H1 (cell line): ENCODE data around the gene NHS. TPM values are rescaled to one million over a fixed set of nuclear protein-coding genes. Genes with fewer than 3 reads are reported as not detected.

Source experiments
- ASH2L ChIP-seq: fragments of 200-600, 300-600 bp; sonication (generic); IDR thresholded peaks from one replicate; pipeline ENCODE4 v1.7.1; 2017; ENCODE audit warnings: low read length
- BRCA1 ChIP-seq: IDR thresholded peaks from 2 replicates; pipeline ENCODE4 v1.6.1; 2012; ENCODE audit warnings: low read depth, low read length, improper control_type of control experiment
- GABPA ChIP-seq: IDR thresholded peaks from 2 replicates; pipeline ENCODE4 v1.6.1; 2011; ENCODE audit warnings: mild to moderate bottlenecking, low read length, moderate library complexity, borderline replicate concordance; ENCODE audit not compliant: insufficient read depth
- JUND ChIP-seq: IDR thresholded peaks from 2 replicates; pipeline ENCODE4 v1.6.1; 2011; ENCODE audit warnings: mild to moderate bottlenecking, improper control_type of control experiment, low read length
- KDM5A ChIP-seq: fragments of 200-600 bp; IDR thresholded peaks from 2 replicates; pipeline ENCODE4 v1.7.1; 2012; ENCODE audit warnings: mild to moderate bottlenecking, low read length, inconsistent platforms, mixed read lengths
- NRF1 ChIP-seq: IDR thresholded peaks from 2 replicates; pipeline ENCODE4 v1.6.1; 2011; ENCODE audit warnings: mild to moderate bottlenecking, low read depth, low read length, improper control_type of control experiment
- POU5F1 ChIP-seq: IDR thresholded peaks from 2 replicates; pipeline ENCODE4 v1.6.1; 2011; ENCODE audit warnings: low read depth, mild to moderate bottlenecking, low read length, moderate library complexity
- RNF2 ChIP-seq: fragments of 200-900, 300-1000 bp; sonication (generic); IDR thresholded peaks from 2 replicates; pipeline ENCODE4 v1.7.1; 2016; ENCODE audit warnings: borderline replicate concordance, low read depth, mild to moderate bottlenecking, antibody characterized with exemption, low read length; ENCODE audit not compliant: poor library complexity, severe bottlenecking; ENCODE audit errors: missing control alignments
- TAF7 ChIP-seq: optimal IDR thresholded peaks from 2 replicates; pipeline ENCODE3; 2011; ENCODE audit warnings: low read depth, mild to moderate bottlenecking, inconsistent platforms, low read length, moderate library complexity, borderline replicate concordance
- YY1 ChIP-seq: IDR thresholded peaks from 2 replicates; pipeline ENCODE4 v1.6.1; 2011; ENCODE audit warnings: low read depth, mild to moderate bottlenecking, low read length
- polyA plus RNA-seq, 7 experiments: library from polyadenylated mRNA; depleted of rRNA in 3 of 7; stranded (reverse) in 5 of 7; unstranded in 2 of 7; fragments of >200 nt in 5 of 7; fragments of 200-250 nt in 2 of 7; gene quantifications; 1 replicate in 5 of 7; 2 replicates in 1 of 7; 4 replicates in 1 of 7; pipeline versions ENCODE4 v1.2.1 to v1.2.3, GENCODE V29; 2011 to 2013; ENCODE audit warnings: missing spikeins in 2 of 7, mixed read lengths in 2 of 7
- total RNA-seq: library from RNA; stranded (reverse); fragmentation: NEBNext Ultra II Directional; extraction: Animal tissue kit (Norgen Biotek cat#: 25700); gene quantifications from 2 replicates; pipeline ENCODE4 v1.2.1, GENCODE V29; 2021
- TF ChIP-seq, protein P1 (sequence below): fragments of 300-600 bp; sonication (generic); IDR thresholded peaks from 2 replicates; pipeline ENCODE4 v1.7.1; 2012; ENCODE audit warnings: low read length, moderate library complexity, mild to moderate bottlenecking, inconsistent platforms; ENCODE audit not compliant: insufficient replicate concordance

NHS gene
- total and polyA plus RNA-seq, 2 of the 8 experiments (the other 6 are each of a cell fraction or from before 2014, with no cell fraction given) = 2.2 to 6.7 TPM

DNA sequence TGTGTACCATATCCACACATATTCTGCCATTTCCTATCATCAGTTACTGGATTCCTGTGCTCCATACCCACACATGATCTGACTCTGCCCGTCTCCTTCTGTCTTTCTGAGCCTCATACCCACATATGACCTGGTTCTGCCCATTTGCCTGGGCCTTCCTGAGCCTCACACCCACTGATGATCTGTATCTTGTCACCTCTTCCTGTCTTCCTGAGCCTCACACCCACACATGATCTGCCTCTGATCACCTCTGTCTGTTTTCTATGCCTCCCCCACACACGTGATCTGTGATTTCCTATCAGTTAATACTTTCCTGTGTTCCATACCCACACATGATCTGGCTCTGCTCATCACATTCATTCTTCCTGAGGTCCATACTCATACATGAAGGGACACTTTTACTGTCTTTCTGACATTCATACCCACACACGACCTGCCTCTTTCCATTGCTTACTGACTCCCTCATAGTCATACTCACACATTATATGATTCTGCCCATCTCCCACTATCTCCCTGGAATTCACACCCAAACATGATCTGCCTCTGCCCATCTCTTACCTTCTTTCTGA lies 394.8 kb downstream of the NHS start (continued):
- TF ChIP-seq, protein P1, sequence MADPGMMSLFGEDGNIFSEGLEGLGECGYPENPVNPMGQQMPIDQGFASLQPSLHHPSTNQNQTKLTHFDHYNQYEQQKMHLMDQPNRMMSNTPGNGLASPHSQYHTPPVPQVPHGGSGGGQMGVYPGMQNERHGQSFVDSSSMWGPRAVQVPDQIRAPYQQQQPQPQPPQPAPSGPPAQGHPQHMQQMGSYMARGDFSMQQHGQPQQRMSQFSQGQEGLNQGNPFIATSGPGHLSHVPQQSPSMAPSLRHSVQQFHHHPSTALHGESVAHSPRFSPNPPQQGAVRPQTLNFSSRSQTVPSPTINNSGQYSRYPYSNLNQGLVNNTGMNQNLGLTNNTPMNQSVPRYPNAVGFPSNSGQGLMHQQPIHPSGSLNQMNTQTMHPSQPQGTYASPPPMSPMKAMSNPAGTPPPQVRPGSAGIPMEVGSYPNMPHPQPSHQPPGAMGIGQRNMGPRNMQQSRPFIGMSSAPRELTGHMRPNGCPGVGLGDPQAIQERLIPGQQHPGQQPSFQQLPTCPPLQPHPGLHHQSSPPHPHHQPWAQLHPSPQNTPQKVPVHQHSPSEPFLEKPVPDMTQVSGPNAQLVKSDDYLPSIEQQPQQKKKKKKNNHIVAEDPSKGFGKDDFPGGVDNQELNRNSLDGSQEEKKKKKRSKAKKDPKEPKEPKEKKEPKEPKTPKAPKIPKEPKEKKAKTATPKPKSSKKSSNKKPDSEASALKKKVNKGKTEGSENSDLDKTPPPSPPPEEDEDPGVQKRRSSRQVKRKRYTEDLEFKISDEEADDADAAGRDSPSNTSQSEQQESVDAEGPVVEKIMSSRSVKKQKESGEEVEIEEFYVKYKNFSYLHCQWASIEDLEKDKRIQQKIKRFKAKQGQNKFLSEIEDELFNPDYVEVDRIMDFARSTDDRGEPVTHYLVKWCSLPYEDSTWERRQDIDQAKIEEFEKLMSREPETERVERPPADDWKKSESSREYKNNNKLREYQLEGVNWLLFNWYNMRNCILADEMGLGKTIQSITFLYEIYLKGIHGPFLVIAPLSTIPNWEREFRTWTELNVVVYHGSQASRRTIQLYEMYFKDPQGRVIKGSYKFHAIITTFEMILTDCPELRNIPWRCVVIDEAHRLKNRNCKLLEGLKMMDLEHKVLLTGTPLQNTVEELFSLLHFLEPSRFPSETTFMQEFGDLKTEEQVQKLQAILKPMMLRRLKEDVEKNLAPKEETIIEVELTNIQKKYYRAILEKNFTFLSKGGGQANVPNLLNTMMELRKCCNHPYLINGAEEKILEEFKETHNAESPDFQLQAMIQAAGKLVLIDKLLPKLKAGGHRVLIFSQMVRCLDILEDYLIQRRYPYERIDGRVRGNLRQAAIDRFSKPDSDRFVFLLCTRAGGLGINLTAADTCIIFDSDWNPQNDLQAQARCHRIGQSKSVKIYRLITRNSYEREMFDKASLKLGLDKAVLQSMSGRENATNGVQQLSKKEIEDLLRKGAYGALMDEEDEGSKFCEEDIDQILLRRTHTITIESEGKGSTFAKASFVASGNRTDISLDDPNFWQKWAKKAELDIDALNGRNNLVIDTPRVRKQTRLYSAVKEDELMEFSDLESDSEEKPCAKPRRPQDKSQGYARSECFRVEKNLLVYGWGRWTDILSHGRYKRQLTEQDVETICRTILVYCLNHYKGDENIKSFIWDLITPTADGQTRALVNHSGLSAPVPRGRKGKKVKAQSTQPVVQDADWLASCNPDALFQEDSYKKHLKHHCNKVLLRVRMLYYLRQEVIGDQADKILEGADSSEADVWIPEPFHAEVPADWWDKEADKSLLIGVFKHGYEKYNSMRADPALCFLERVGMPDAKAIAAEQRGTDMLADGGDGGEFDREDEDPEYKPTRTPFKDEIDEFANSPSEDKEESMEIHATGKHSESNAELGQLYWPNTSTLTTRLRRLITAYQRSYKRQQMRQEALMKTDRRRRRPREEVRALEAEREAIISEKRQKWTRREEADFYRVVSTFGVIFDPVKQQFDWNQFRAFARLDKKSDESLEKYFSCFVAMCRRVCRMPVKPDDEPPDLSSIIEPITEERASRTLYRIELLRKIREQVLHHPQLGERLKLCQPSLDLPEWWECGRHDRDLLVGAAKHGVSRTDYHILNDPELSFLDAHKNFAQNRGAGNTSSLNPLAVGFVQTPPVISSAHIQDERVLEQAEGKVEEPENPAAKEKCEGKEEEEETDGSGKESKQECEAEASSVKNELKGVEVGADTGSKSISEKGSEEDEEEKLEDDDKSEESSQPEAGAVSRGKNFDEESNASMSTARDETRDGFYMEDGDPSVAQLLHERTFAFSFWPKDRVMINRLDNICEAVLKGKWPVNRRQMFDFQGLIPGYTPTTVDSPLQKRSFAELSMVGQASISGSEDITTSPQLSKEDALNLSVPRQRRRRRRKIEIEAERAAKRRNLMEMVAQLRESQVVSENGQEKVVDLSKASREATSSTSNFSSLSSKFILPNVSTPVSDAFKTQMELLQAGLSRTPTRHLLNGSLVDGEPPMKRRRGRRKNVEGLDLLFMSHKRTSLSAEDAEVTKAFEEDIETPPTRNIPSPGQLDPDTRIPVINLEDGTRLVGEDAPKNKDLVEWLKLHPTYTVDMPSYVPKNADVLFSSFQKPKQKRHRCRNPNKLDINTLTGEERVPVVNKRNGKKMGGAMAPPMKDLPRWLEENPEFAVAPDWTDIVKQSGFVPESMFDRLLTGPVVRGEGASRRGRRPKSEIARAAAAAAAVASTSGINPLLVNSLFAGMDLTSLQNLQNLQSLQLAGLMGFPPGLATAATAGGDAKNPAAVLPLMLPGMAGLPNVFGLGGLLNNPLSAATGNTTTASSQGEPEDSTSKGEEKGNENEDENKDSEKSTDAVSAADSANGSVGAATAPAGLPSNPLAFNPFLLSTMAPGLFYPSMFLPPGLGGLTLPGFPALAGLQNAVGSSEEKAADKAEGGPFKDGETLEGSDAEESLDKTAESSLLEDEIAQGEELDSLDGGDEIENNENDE = no peak
- no peak for TF ChIP-seq NRF1
- no peak for TF ChIP-seq BRCA1
- TF ChIP-seq YY1 = no peak
- TF ChIP-seq RNF2 = no peak
- TF ChIP-seq GABPA = no peak
- TF ChIP-seq ASH2L = no peak
- TF ChIP-seq TAF7 = no peak
- no peak for TF ChIP-seq JUND
- no peak for TF ChIP-seq POU5F1
- no peak for TF ChIP-seq KDM5A
